Muscle of back (tissue), 11 donors: ENCODE data around the gene KHK. TPM values are rescaled to one million over a fixed set of nuclear protein-coding genes. Genes with fewer than 3 reads are reported as not detected.

ENCODE experiments used
- DNase-seq, 3 donors: peaks; one replicate each; pipeline versions ENCODE4 v3.0.0 to v3.0.0-alpha.2; 2013
- polyA plus RNA-seq, 10 donors: library from polyadenylated mRNA; unstranded; fragments of 120-200 nt; gene quantifications; one replicate each; pipeline ENCODE4 v1.2.1, GENCODE V29; 2013; ENCODE audit not compliant: insufficient read length in 10 of 10

Gene KHK
- polyA plus RNA-seq, 10 donors, result 1.00 to 3.0 (median 2.5) TPM

- DNase-seq, result no peak
Measured at GRCh38 chr2:27081984-27082772, 4.4 kb upstream of the KHK start.

GRCh38 chr2:27082773-27083409, 3.7 kb upstream of the KHK start:
- DNase-seq, result peak in 1 of 3 donors; percentile 45

- no peak for DNase-seq
Measured at GRCh38 chr2:27083410-27084296, 2.9 kb upstream of the KHK start.

- DNase-seq, result no peak
Measured at GRCh38 chr2:27084297-27085061, 2.1 kb upstream of the KHK start.

- DNase-seq, result no peak
Measured at GRCh38 chr2:27085062-27085672, 1.4 kb upstream of the KHK start.

GRCh38 chr2:27085673-27086089, 891 bp upstream of the KHK start:
- DNase-seq, result peak in 2 of 3 donors; percentile 55 to 85

- DNase-seq, result peak; percentile 94 to 97 (median 96)
Measured at GRCh38 chr2:27086090-27086723, 365 bp upstream of the KHK start.

GRCh38 chr2:27087823-27088410, 1.3 kb downstream of the KHK start:
- no peak for DNase-seq

- DNase-seq, result no peak
Measured at GRCh38 chr2:27088634-27089033, 2.1 kb downstream of the KHK start.

GRCh38 chr2:27089111-27089954, 2.8 kb downstream of the KHK start:
- no peak for DNase-seq

GRCh38 chr2:27091746-27092695, 5.4 kb downstream of the KHK start:
- no peak for DNase-seq

- no peak for DNase-seq
Measured at GRCh38 chr2:27092696-27093429, 6.3 kb downstream of the KHK start.

GRCh38 chr2:27093430-27094352, 7.1 kb downstream of the KHK start:
- DNase-seq, result no peak

GRCh38 chr2:27094353-27094984, 7.9 kb downstream of the KHK start:
- DNase-seq, result no peak

- DNase-seq, result no peak
Measured at GRCh38 chr2:27095427-27095744, 8.8 kb downstream of the KHK start.
